GM19372 (cell line): ENCODE results near the gene AP1AR.

Experiments
- ATAC-seq: cut with Tn5 transposase; IDR thresholded peaks from one replicate; pipeline ENCODE4 v1.9.1; 2021; ENCODE audit warnings: mild to moderate bottlenecking, low read depth, moderate library complexity; ENCODE audit not compliant: unreplicated experiment

The AP1AR gene

GRCh38 chr4:112219826-112220366 lies 11.7 kb upstream of the AP1AR start:
- ATAC-seq: no peak

- no peak for ATAC-seq
Observed at GRCh38 chr4:112222219-112222955, 9.2 kb upstream of the AP1AR start.

- no peak for ATAC-seq
Observed at GRCh38 chr4:112225157-112225556, 6.4 kb upstream of the AP1AR start.

DNA sequence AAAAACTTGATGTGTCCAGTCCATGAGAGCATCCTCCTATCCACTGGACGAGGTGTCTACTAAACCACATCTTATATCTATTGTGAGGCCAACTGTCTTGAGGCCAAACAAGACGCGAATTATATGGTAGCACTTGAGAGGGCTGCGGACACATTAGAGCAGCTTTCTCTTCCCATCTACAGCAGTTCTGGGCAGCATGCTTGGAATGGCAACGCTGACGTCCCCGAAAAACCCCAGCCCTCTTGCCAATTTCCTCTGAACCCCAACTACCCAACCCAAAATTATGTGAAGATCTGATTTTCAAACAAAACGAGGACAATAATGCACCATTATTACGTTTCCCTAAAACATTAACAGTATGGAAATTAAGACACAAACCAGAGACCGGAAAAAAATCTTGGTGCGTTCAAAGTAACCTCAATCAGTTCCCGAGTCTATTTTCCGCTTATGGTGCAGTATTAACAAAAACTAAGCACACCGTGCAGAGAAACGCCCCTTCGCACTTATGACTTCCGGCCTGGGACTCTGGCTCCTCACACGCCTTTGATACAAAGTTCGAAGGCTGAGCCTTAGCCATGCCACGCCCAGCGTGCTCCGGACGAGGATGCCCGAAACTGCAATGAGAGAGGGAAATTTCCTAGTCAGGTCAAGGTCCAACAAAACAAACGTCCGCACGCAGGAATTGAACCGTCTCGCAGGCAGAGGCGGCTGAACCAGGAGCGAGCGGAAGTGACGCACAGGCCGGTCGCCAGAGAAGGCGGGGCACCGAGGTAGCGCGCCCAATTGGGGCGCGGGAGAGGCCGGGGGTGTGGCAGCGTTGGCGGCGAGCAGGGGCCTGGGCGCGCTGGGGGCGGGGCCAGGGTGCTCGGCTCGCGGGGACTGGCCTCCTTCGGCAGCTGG lies 458 bp upstream of the AP1AR start:
- ATAC-seq: peak; percentile 80

DNA sequence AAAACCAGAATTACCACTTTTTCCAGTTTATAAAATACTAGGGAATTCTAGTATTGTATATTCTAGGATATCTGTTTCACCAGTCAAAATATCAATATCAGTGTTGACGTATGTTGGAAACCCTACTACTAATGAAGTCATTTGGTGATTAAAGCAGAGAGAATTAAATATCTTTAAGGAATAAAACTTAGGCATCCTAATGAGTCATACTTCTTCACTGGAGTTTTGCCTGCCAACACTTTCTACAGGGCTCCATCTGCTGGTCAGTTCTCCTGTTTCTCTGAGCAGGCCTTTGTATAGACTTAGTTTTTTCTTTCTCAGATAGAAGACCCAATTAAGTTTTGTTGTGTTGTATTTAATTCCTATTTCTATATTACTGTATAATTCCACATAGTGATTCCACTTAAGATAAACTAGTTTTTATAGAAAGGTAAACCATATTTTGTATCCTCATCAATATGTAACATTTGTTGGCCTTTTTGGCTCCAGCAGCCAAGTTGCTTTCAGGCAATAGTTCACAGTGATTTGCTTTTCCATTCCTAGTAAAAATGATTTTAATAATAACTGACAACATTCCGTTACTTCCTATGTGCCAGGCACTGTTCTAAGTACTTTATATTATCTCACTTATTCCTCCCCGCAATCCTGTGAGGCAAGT lies 3.5 kb downstream of the AP1AR start:
- ATAC-seq: no peak

DNA sequence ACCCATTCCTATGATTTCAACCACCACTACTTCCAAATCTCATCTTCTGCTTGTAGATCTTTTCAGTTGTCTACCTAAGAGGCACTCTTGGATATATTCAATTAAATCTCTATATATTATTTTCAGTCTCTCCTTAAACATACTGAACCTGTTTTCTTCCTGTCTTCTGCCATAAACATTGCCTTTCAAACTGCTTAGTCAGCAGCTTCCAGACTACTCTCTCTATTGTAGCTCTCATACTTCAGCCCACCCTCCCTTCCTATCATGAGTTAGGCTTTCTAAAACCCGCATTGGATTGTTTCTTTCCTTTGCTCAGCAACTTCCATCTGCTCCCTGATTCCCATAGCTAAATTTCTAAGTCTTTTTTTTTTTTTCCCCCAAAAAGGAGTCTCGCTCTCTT lies 4.5 kb downstream of the AP1AR start:
- ATAC-seq: no peak

DNA sequence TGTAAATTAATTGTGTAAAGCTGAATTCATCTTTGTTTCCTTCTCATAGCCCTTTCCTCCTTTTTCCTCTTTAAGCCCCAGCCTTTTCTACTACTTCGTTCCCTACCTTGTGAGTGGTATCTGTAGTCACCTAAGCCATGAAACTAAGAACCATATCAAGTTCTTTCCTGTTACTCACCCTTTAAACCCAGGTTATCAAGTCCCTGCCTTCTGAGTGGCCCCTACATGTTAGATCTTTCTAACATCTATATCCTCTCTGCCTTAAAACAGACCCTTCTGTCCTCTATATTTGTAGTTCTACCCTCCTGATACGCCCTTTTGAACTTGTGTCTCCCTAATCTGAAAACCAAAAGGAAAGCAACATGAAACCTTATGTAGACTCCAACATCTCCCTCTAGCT lies 7.2 kb downstream of the AP1AR start:
- no peak for ATAC-seq

GRCh38 chr4:112245383-112245782 lies 13.8 kb downstream of the AP1AR start:
- ATAC-seq: no peak

DNA sequence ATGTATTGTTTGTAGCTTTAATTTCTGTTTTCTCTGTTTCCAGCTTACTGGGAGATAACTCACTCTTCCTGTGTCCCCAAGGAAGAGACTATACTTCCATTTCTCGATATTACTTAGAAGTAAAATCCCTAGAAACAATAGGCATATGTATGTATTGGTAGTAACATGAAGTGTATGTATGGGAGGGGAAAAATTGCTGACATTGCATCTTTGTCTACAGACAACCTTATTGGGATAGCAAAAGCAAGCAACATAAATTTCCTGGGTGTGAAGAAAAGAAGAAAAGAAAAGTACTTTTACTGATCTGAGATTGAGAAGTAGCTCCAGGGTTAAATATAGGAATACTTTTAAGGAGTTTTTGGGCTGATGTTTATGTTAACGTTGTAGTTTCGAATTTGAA lies 15.4 kb downstream of the AP1AR start:
- ATAC-seq: no peak

- ATAC-seq: no peak
Observed at GRCh38 chr4:112251019-112251643, 19.5 kb downstream of the AP1AR start.

DNA sequence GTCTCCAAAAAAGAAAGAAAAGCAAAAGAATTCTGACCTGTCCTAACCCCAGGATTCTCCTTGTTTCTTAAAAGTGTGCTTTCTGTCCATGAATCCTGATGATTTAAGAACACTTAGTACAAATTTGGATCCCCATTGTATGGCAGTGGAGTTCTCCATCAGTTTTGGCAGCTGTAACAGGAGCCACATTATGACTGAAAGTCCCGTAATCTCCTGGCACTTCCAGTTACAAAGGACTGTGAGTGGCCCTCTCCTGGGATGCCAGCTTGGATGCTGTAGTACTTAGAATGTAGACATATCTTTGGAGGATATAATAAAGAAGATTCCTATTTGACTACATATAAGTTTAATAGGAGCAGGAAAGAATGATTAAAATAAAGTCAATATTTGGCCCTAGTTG lies 20.6 kb downstream of the AP1AR start:
- ATAC-seq: no peak

GRCh38 chr4:112253382-112254000 lies 21.9 kb downstream of the AP1AR start:
- no peak for ATAC-seq

GRCh38 chr4:112257098-112257497 lies 25.5 kb downstream of the AP1AR start:
- ATAC-seq: no peak

DNA sequence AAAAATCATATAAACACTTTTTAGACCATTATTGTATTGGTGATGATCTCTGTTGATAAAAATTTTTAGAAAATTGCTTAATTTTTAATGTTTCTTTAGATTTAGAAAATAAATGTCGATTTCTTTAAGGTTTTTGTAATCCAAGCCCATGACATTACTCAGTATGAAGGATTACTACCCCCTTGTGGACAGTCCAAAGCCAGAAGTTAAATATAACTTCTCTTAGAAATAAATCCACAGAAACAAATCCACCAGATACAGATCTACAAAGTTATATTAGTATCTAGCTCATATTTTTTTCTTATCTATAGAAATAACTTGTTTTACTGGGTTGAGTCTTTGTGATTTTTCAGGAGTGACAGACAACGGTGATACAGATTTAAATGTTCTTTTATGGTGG lies 35.2 kb downstream of the AP1AR start:
- ATAC-seq: no peak

DNA sequence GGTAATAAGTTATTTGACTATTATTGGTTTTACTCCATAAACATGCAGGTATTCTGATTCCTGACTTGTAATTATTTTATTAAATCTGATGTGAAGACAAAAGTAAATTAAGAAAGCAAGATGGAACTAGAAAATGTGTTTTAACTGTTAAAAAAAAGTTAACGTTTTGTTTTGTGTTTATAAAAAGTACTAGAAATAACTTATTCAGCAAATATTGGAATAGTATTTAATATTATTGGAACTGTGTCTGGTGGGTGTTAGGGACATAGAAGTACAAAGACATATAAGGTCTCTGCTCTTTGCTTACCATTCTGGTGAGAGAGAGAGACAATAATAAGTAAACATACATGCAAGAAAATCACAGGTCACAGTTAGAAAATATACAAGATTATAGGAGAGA lies 38.5 kb downstream of the AP1AR start:
- ATAC-seq: no peak

- ATAC-seq: no peak
Observed at GRCh38 chr4:112270640-112271421, 39.2 kb downstream of the AP1AR start.

DNA sequence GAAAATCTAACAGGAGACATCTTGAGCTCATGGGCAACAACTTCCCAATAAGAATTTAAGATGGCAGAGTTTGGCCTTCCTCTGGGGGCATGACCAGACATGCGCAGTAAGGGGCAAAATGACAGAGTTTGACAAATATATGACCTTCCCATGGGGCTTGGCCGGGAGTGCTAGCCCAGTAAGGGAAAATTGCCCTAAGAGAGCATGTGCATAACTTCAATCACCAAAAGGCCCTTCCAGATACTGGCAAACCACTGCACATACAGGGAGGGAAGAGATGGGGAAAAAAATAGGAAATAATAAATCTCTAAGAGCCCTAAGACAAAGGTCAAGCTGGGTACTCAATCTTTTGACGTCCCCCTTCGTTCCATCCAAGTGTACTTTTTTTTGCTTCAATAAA lies 40.7 kb downstream of the AP1AR start:
- ATAC-seq: no peak

DNA sequence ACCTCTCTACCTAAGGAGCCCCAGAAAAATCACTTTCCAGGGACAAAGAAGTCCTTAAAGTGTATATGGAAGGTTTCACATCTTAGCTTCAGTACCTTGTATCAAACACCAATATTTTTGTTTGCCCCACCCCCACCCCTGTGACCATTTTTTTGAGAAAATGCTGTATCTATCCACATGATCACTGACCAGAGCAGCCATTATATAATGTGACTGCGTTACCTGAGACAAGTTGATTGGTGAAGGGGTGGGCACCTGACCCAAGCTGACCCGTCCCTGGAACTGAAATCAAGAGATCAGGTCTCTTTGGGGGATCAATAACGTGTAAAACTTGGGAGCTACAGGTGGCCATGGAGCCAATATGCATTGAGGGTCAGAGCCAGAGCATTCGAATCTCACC lies 43.4 kb downstream of the AP1AR start:
- no peak for ATAC-seq

DNA sequence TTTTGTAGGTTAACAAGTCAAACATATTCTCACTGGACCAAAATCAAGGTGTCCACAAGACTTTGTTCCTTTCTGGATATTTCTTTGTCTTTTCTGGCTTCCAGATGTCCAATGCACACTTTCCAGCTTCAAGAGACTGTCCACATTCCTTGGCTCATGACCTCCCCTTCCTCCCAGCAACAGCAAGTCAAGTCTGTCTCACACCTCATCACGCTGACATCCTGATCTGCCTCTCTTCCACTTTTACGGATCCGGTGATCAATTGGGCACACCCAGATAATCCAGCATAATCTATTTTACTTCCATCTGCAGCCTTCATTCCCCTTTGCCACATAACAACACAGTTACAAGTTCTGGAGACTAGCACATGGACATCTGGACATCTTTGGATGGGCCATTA lies 44.5 kb downstream of the AP1AR start:
- no peak for ATAC-seq
